ENCODE data around the gene METTL2B.
"Not testable (repeated sequence)": the region's sequence is repeated elsewhere in the genome, so short reads cannot be mapped to it uniquely, and the experiment has no call there.

Gene METTL2B

DNA sequence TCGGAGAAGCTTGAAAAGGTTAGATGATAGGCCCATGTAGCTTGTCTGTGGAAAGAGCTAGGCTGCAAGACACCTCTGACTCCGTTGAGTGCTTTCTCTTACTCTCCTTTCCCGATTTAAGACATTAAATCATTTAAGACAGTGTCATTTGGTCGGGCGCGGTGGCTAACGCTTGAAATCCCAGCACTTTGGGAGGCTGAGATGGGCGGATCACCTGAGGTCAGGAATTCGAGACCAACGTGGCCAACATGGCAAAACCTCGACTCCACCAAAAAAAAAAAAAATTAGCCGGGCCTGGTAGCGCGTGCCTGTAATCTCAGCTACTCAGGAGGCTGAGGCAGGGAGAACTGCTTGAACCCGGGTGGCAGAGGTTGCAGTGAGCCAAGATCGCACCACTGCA, 52.6 kb downstream of the METTL2B start:
- not testable (repeated sequence) for DNase-seq

DNA sequence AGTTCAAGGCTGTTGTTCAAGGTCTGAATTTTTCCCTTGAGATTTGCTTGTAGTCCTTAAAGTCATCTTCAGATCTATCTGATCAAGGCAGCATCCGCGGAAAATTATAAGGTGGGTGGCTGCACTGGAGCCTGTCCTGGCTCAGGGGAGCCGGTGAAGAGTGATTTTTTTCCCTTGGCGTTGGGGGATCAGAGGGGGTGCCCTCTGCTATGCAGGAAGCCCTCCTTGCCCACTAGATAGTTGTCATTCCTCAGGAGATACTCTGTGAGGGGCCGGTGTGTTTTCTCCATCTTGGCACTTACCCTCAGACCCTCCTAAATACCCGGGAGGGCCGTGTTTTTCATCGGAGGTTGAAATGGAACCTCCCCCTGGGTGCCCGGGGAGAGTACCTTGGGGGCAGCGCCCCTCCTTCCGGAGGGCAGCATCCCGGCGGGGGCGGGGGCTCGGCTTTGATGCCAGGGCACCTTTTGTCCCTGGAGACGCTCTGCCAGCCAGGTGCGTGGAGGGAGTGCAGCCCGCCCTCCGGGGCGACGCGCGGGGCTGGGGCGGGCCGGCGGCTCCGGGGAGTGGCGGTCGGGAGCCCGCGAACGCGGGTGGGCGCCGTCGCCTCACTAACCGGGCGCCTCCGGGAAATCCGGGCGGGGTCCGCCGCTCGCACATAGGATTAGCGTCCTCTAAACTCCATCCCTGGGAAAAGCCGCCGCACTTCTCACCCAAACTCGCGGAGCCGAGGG, 53.7 kb downstream of the METTL2B start:
- peak; percentile 12 for DNase-seq

DNA sequence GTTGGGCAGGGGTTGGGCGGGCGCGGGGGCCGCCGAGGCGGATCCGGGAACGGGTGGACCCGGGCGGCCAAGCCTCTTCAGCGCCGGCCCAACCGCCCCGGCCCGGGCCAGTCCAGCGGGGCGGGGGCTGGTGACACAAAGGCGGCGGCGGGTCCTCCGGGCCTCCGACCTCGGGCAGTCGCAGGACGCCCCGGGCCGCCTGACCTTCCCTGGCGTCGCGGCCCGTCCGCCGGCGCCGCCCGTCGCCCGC, 54.2 kb downstream of the METTL2B start:
- DNase-seq: no peak

DNA sequence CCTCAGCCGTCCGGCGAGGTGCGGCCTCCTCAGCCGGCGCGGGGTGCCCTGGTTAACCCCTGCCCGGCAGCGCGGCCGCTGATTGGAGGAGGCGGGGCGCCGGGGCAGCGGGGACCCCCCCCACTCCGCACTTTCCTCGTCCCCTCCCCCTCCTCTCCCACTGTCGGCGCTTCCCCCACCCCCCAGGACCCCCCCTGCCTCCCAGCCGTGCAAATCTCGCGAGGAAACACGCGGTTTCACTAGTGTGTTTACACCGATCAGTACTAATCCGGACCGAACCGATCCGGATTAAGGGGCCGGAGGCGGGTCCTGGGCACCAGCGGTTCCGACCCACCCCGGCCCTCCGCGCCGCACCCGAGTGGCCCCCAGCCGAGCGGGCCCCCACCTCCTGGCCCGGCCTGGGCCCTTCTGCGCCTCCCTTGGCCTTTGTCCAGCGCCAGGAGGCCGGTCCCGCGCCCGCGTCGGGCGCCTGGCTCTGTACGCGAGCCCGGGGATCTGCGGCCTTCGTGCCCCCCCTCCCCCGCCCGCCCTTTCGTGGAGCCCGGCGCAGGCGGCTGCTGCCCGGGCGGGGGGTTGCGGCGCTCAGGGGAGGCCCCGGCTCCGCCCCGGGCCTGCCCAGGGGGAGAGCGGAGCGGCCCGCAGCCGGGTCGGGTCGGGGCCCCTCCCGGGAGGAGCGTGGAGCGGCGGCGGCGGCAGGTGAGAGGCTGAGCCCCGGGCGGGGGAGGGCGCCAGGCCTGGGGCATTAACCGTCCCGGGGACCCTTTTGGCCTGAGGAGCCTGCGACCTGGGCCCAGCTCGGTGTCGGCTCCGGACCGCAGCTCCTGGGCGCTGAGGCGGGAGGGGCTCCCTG, 54.8 kb downstream of the METTL2B start:
- DNase-seq: peak; percentile 74

DNA sequence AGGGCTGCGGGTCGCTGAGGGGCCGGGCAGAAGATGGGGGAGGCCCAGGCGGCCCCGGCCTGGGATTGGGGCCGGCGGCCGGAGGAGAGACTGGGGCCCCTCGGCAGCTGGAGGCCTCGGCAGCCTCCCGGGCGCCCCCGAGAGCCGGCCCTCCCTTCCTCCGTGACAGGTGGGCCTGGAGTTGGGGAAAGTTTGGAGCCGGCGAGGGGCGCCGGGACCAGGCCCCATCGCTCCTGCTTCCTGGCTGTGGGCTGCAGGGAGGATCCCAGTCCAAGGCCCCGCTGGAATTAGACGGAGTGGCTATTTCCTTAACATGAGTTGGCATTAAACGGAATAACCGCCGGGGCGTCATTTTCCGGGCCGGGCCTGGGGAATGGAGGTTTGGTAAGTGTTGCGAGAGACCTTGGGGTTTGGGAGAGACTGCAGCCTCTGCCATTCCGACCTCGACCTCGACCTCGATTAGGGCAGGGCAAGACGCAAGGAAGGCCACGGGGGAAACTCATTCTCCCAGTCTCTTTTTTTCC, 55.5 kb downstream of the METTL2B start:
- DNase-seq: peak; percentile 23

DNA sequence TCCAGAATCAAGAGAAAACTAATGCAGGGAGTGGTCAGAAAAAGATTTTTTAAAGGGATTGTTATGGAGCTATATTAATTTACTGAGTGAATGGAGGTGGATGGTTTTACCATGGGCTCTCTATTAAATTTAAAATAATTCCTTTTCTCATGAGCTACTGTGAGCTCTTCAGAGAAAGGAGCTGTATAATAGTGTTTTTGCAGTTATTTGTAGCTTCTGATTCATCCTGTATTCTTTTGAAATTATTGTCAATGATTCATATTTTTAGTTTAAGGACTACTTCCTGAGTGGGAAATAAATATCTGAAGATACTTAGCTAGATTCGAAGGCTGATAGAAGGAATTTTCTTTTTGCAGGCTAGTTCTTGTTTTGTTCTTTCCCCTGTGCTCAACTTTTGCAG, 56.4 kb downstream of the METTL2B start:
- DNase-seq: not testable (repeated sequence)

DNA sequence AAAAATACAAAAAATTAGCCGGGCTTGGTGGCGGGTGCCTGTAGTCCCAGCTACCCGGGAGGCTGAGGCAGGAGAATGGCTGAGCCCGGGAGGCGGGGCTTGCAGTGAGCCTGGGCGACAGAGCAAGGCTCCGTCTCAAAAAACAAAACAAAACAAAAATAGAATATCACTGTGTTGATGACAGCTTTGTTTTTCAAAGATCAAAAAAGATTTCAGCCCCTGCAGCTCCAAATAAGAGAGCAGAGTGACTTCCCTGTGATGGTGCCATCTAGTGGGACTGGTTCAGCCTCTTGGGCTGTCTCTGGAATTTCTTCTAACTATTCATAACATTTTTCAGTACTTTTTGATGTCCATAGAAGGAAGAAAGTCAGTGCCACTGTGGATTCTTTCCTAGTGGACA, 60.9 kb downstream of the METTL2B start:
- DNase-seq: not testable (repeated sequence)

DNA sequence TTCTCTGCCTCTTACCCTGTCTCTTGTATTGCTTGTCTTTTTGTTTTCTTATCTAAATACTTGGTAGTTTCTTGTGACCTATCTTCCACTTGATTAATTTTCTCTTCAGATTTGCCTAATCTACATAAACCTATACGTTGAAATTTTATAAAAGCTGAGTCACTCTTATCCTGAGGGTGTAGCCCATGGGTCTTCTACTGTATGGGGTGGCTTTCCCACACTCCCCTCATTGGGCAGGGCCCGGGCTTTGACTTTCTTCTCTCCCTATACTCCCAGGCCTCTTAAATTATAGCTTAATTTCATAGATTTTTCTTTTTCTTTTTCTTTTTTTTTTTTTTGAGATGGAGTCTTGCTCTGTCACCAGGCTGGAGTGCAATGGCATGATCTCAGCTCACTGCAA, 66.0 kb downstream of the METTL2B start:
- not testable (repeated sequence) for DNase-seq

DNA sequence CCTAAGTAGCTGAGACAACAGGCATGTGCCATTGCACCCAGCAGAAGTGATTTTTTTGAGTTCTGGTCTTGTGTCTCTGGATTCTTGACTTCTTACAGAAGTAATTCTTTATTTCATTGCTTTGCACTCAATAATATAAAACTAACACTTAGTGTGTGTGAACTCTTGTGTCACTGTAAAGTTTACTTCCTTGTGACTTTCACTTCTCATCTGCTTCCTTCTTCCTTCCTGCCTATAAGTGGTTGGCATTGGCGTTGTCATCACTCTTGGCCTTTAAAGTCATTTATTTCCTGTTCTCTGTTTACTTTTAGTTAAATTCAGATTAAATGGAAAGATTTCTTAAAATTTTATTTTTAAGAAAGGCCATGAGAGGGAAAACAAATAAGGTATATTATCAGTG, 66.8 kb downstream of the METTL2B start:
- DNase-seq: not testable (repeated sequence)

DNA sequence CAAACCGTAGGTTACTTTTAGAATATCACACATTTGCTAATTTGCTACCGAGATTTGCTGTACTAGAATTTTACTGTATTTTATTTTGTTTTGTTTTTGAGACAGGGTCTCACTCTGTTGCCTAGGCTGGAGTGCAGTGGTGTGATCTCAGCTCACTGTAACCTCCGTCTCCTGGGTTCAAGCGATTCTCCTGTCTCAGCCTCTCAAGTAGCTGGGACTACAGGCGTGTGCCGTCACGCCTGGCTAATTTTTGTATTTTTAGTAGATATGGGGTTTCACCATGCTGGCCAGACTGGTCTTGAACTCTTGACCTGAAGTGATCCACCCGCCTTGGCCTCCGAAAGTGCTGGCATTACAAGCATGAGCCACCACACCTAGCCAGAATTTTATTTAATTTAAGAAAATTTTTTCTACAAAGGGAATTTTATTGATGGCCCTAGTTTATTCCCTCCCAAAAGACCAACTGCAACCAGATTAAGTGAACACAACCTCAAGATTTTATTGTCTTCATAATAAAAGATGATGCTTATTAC, 69.8 kb downstream of the METTL2B start:
- DNase-seq: not testable (repeated sequence)

DNA sequence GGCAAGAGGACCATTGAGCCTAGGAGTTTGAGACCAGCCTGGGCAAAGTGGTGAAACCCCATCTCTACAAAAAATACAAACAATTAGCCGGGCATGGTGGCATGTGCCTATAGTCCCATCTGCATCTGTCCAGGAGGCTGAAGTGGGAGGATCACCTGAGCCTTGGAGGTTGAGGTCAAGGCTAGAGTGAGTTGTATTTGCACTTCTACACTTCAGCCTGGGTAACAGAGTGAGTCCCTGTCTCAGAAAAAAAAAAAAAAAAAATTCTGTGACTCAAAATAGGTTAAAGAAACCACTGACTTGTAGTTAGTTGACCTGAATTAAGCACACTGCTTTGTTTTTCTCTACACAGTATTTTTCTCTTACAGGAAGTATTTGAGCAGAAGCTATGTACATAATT, 74.4 kb downstream of the METTL2B start:
- no peak for DNase-seq

DNA sequence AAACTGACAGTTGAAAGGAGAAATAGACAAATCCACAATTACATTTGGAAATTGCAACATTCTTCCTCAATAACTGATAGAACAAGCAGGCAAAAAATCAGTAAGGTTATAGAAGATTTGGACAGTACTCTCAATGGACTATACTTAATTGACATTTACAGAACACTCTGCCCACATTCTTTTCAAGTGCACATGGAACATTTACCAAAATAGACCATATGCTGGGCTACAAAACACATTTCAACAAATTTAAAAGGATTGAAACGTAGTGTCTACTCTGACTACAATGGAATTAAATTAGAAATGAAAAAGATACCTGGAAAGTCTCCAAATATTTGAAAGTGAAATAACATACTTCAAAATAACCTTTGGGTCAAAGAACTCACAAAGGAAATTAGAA, 77.8 kb downstream of the METTL2B start:
- not testable (repeated sequence) for DNase-seq
